Pancreas (tissue), 10 donors: Measurements from ENCODE around the gene ZNF331. TPM values are rescaled to one million over a fixed set of nuclear protein-coding genes. Genes with fewer than 3 reads are reported as not detected.

Experiments used
- ATAC-seq, 4 donors: fragments of 200-7000 bp; cut with Tn5 transposase; one replicate each; pipeline versions ENCODE4 v1.8.0 to v1.9.1; 2020; ENCODE audit warnings: mild to moderate bottlenecking in 4 of 4, moderate library complexity in 4 of 4
- DNase-seq, 6 donors: peaks; one replicate each; pipeline ENCODE4 v3.0.0-alpha.2; 2020
- FAIRE-seq: peaks from 2 replicates; lab custom pipeline; 2012; peaks lifted over from hg19 to GRCh38; lab: Jason Lieb, UNC
- H3K27ac ChIP-seq, 4 donors: fragments of 200-600 bp; sonication (generic); 1 replicate in 3 of 4; 2 replicates in 1 of 4; pipeline versions ENCODE4 v1.5.0 to v1.8.0; 2020
- H3K27me3 ChIP-seq, 4 donors: fragments of 200-600 bp; one replicate each; pipeline ENCODE4 v1.8.0; 2021
- H3K36me3 ChIP-seq, 3 donors: fragments of 200-600 bp; sonication (generic) in 1 of 3; one replicate each; pipeline versions ENCODE4 v1.5.0 to v1.8.0; 2020 to 2021
- H3K4me1 ChIP-seq, 3 donors: fragments of 200-600 bp; one replicate each; pipeline ENCODE4 v1.8.0; 2021
- H3K4me3 ChIP-seq, 4 donors: fragments of 200-600 bp; sonication (generic) in 2 of 4; one replicate each; pipeline versions ENCODE4 v1.5.0 to v1.8.0; 2020 to 2021
- H3K9me3 ChIP-seq, 4 donors: fragments of 200-600 bp; one replicate each; pipeline ENCODE4 v1.8.0; 2021
- CTCF ChIP-seq, 4 donors: fragments of 200-600 bp; sonication (generic) in 3 of 4; IDR thresholded peaks; one replicate each; pipeline versions ENCODE4 v1.5.0 to v1.8.0; 2021; ENCODE audit warnings: antibody characterized with exemption in 4 of 4
- WGBS, 2 donors: extraction: QIAGEN DNeasy Blood & Tissue Kit; methylation state at CpG; one replicate each; pipeline ENCODE4 v1.1.7; 2013; 5-methylcytosine and 5-hydroxymethylcytosine counted together
- intact Hi-C, 3 donors: fragments of 100-400 bp; cut with DNase I; formaldehyde crosslinking; loops; one replicate each; pipeline versions ENCODE4 v1.11.1 to v1.14.2; 2022
- polyA plus RNA-seq, 2 donors: library from polyadenylated mRNA; stranded (reverse); fragments of 200-250 nt; gene quantifications; one replicate each; pipeline ENCODE4 v1.2.3, GENCODE V29; 2013
- total RNA-seq, 6 donors: library from RNA; stranded (reverse); fragmentation: NEBNext Ultra II Directional in 4 of 6; extraction: Animal tissue kit (Norgen Biotek cat#: 25700) in 4 of 6; gene quantifications; one replicate each; pipeline versions ENCODE4 v1.2.1 to v1.2.4, GENCODE V29; 2021 to 2023
- donor health status: healthy with polysubstance abuse.
- donor health status: DM: no; HTN: no; CAD: no; lungs with moderate emphysema.
- donor health status: DM: no; HTN: no; CAD: no.
- donor health status: control.
- donor health status: control.
- donor health status: Bipolar disorder and iron deficiency.
- donor health status: DM: yes; HTN: yes; CAD: no.
- donor health status: DM: no; HTN: no; CAD: no.
- donor health status: DM: no; HTN: no; CAD: no.
- donor health status: DM: yes; HTN: yes; CAD: no.

ZNF331 gene
- total and polyA plus RNA-seq, 8 donors, result 9.4 to 14.5 (median 11.7) TPM

DNA sequence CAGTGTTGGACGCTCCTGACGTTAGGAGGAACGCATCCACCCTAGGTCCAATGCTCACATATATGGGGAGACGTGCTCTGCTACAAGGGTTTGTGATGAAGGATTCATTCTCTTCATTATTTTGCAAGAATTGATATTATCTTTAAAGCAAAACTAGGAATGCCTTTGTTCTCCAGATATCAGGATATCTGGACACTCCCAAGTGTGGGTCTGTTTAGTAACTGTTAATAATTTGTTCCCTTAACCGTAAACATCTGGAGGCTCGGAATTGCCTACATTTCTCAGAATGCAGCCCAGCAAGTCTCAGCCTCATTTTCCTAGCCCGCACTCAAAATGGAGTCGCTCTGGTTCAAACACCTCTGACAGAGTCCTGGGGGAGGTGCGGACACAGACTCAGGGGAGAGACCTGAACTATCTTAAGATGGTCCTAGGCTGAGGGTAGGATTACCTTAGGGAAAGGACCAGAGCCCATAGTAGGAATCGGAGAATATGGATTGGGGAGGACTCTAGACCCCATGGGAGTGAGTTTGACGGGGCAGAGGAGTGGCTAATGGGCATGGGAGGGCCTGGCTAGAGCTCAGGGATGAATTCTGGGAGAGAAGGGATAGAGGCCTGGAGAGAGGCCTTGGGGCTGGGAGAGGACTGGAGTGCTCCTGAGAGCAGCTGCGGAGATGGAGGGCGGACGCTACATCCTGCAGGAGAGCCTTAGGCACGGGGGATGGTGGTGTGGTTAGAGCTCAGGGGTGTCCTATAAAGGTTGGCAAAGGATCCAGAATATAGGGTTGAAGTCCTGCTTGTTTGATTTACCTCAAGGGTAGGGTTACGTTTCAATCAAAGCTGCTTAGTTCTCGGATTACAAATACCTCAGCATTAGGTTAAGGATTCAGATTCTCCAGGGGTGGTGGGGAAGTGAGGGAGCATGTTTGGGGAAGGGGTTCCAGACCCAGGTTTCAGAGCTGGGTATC is 43.2 kb downstream of the ZNF331 start:
- Histone ChIP-seq H3K4me1 (no peaks in the 10 kb centered on the region), H3K36me3 (peaks cover 17 to 31% (median 18%) of the 10 kb centered on the region in 3 donors), H3K27ac (no peak overlapping the region), H3K9me3 (peaks cover 0 to 4% (median 1%) of the 10 kb centered on the region in 4 donors), H3K4me3 (no peak overlapping the region), H3K27me3 (no peaks in the 10 kb centered on the region)
- no peak for FAIRE-seq
- TF ChIP-seq CTCF (IDR thresholded peaks at IDR 0.05), result no peak
- ATAC-seq, result peak in 1 of 4 donors; percentile 21
- WGBS, 2 donors, result 76 to 80% methylated on average over 17 of the region's 17 CpGs
- intact Hi-C loops, result no loop called here
- peak in 1 of 6 donors; percentile 44 for DNase-seq

DNA sequence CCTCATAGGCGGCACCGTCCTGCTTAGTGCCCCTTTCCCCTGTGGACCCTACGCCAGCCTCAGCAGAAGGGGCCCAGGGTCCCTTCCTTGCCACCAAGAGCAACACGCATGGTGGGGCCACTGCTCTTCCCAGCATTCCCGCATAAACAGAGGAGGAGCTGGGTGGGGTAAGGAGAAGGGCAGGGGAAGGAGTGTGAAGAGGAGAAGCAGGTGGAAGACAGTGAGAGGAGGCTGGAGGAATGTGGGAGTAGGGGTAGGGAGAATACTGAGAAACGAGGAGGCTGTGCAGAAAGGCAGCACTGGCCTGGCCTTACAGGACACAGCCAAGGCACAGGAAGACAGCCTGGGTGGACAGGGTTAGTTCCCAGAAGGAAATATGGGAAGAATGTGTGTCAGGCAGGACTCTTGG is 43.9 kb downstream of the ZNF331 start:
- DNase-seq (peak in 1 of 6 donors; percentile 13), ATAC-seq (peak in 1 of 4 donors; percentile 35), FAIRE-seq (no peak)
- no peaks in the 10 kb centered on the region for H3K4me1 ChIP-seq
- H3K9me3 ChIP-seq, result peaks cover 0 to 2% (median 0%) of the 10 kb centered on the region in 4 donors
- H3K27ac ChIP-seq, result no peak overlapping the region
- no peak for TF ChIP-seq CTCF (IDR thresholded peaks at IDR 0.05)
- no peak overlapping the region for H3K4me3 ChIP-seq
- H3K27me3 ChIP-seq, result no peaks in the 10 kb centered on the region
- H3K36me3 ChIP-seq, result peaks cover 13 to 24% (median 13%) of the 10 kb centered on the region in 3 donors
- intact Hi-C loops, result no loop called here
- 57 to 82% methylated on average over 5 to 6 of the region's 6 CpGs for WGBS, 2 donors

- no peak for ATAC-seq
- no peak for DNase-seq
- Histone ChIP-seq H3K9me3 (no peaks in the 10 kb centered on the region), H3K27me3 (no peaks in the 10 kb centered on the region), H3K4me1 (no peaks in the 10 kb centered on the region), H3K4me3 (no peak overlapping the region), H3K27ac (no peak overlapping the region), H3K36me3 (peaks cover 0 to 11% (median 2%) of the 10 kb centered on the region in 3 donors)
- intact Hi-C loops, result no loop called here
- TF ChIP-seq CTCF (IDR thresholded peaks at IDR 0.05), result no peak
- whole genome bisulfite sequencing, 2 donors, result 63 to 86% methylated on average over 3 of the region's 3 CpGs
- no peak for FAIRE-seq
Observed at GRCh38 chr19:53583181-53583580, 45.2 kb downstream of the ZNF331 start.

GRCh38 chr19:53586277-53586691 is 48.3 kb downstream of the ZNF331 start:
- Histone ChIP-seq H3K4me3 (no peak overlapping the region), H3K9me3 (no peaks in the 10 kb centered on the region), H3K27me3 (no peaks in the 10 kb centered on the region), H3K27ac (no peak overlapping the region), H3K4me1 (no peaks in the 10 kb centered on the region), H3K36me3 (no peaks in the 10 kb centered on the region)
- intact Hi-C loops, result no loop called here
- WGBS, 2 donors, result 70 to 74% methylated on average over 6 of the region's 6 CpGs
- FAIRE-seq (no peak), ATAC-seq (no peak), DNase-seq (no peak)
- no peak for TF ChIP-seq CTCF (IDR thresholded peaks at IDR 0.05)
